ENCODE data around the gene TYROBP. TPM values are rescaled to one million over a fixed set of nuclear protein-coding genes. Genes with fewer than 3 reads are reported as not detected.

The TYROBP gene
- total RNA-seq, 1 experiment from 2014 or later, result not detected

GRCh38 chr19:35874392-35874930 lies 33.6 kb downstream of the TYROBP start:
- in situ Hi-C loops (cut with HindIII; ENCODE audit: low pct_unique_long_range_greater_than_20kb, low sequenced_read_pairs) (no loop called here), intact Hi-C loops (cut with micrococcal nuclease; ENCODE audit: unreplicated experiment) (no loop called here)
- CTCF ChIA-PET, result no interaction called here
- ATAC-seq, result no peak
- no TSS peak for BruUV-seq (replicated peaks)
- DNase-seq (ENCODE audit: low read depth, low spot score), result no peak
- TF ChIP-seq SIN3A (IDR thresholded peaks at IDR 0.05; ENCODE audit: borderline replicate concordance, insufficient read depth, low read depth, low read length) (no peak), CTCF (IDR thresholded peaks at IDR 0.05) (no peak), POLR2AphosphoS5 (IDR thresholded peaks at IDR 0.05; ENCODE audit: low read depth, low read length) (no peak), TCF7L2 (IDR thresholded peaks at IDR 0.05; ENCODE audit: low read depth, low read length) (no peak), REST (IDR thresholded peaks at IDR 0.05; ENCODE audit: insufficient read depth in 1 of 2, low read depth in 2 of 2, low read length in 1 of 2) (no peak)
- POLR2A ChIA-PET, result no interaction called here
- H3K36me3 ChIP-seq (ENCODE audit: control insufficient read depth, insufficient read depth, low read length), result no peaks in the 10 kb centered on the region
- no peaks in the 10 kb centered on the region for H3K9me3 ChIP-seq (ENCODE audit: control insufficient read depth, insufficient read depth, low read depth, low read length)
- no peaks in the 10 kb centered on the region for H3K27me3 ChIP-seq (ENCODE audit: control insufficient read depth, insufficient read depth, low read length)
- H3K4me3 ChIP-seq (ENCODE audit: low read depth in 2 of 2, low read length in 2 of 2), result no peak overlapping the region
- H3K27ac ChIP-seq (ENCODE audit: low read length), result no peak overlapping the region
- H3K4me1 ChIP-seq (ENCODE audit: control insufficient read depth, insufficient read depth, low read length), result peaks cover 3% of the 10 kb centered on the region

GRCh38 chr19:35872180-35872579 lies 35.9 kb downstream of the TYROBP start:
- Histone ChIP-seq H3K27ac (ENCODE audit: low read length) (no peak overlapping the region), H3K36me3 (ENCODE audit: control insufficient read depth, insufficient read depth, low read length) (no peaks in the 10 kb centered on the region), H3K9me3 (ENCODE audit: control insufficient read depth, insufficient read depth, low read depth, low read length) (no peaks in the 10 kb centered on the region), H3K4me1 (ENCODE audit: control insufficient read depth, insufficient read depth, low read length) (peaks cover 9% of the 10 kb centered on the region), H3K27me3 (ENCODE audit: control insufficient read depth, insufficient read depth, low read length) (no peaks in the 10 kb centered on the region), H3K4me3 (ENCODE audit: low read depth in 2 of 2, low read length in 2 of 2) (no peak overlapping the region)
- TF ChIP-seq CTCF (IDR thresholded peaks at IDR 0.05) (no peak), TCF7L2 (IDR thresholded peaks at IDR 0.05; ENCODE audit: low read depth, low read length) (no peak), SIN3A (IDR thresholded peaks at IDR 0.05; ENCODE audit: borderline replicate concordance, insufficient read depth, low read depth, low read length) (no peak), POLR2AphosphoS5 (IDR thresholded peaks at IDR 0.05; ENCODE audit: low read depth, low read length) (no peak), REST (IDR thresholded peaks at IDR 0.05; ENCODE audit: insufficient read depth in 1 of 2, low read depth in 2 of 2, low read length in 1 of 2) (no peak)
- ChIA-PET CTCF (no interaction called here), POLR2A (no interaction called here)
- BruUV-seq (replicated peaks), result no TSS peak
- ATAC-seq (no peak), DNase-seq (ENCODE audit: low read depth, low spot score) (no peak)
- in situ Hi-C loops (cut with HindIII; ENCODE audit: low pct_unique_long_range_greater_than_20kb, low sequenced_read_pairs), result no loop called here
- intact Hi-C loops (cut with micrococcal nuclease; ENCODE audit: unreplicated experiment), result no loop called here
